NCI-H1436 (cell line): ENCODE measurements around the gene VAC14.

Source experiments
- DNase-seq: peaks from one replicate; lab custom pipeline; 2025; lab: John Stamatoyannopoulos, UW

VAC14 gene

GRCh38 chr16:70704586-70704985 is 96.4 kb downstream of the VAC14 start:
- no peak for DNase-seq

- no peak for DNase-seq
These were observed 97.0 kb downstream of the VAC14 start for GRCh38 chr16:70703835-70704381.

GRCh38 chr16:70703041-70703834 is 97.7 kb downstream of the VAC14 start:
- DNase-seq: no peak

- DNase-seq: no peak
These were observed 98.3 kb downstream of the VAC14 start for GRCh38 chr16:70702624-70703023.

- no peak for DNase-seq
These were observed 99.0 kb downstream of the VAC14 start for GRCh38 chr16:70701998-70702397.

- DNase-seq: no peak
These were observed 99.4 kb downstream of the VAC14 start for GRCh38 chr16:70701596-70701995.

- DNase-seq: no peak
These were observed 99.9 kb downstream of the VAC14 start for GRCh38 chr16:70701036-70701435.

GRCh38 chr16:70700101-70701020 is 100.6 kb downstream of the VAC14 start:
- DNase-seq: no peak

GRCh38 chr16:70699696-70700095 is 101.3 kb downstream of the VAC14 start:
- DNase-seq: no peak

GRCh38 chr16:70698901-70699300 is 102.1 kb downstream of the VAC14 start:
- DNase-seq: no peak

- DNase-seq: no peak
These were observed 103.3 kb downstream of the VAC14 start for GRCh38 chr16:70697594-70698170.

- no peak for DNase-seq
These were observed 103.9 kb downstream of the VAC14 start for GRCh38 chr16:70696952-70697593.

GRCh38 chr16:70696355-70696754 is 104.6 kb downstream of the VAC14 start:
- DNase-seq: no peak

GRCh38 chr16:70695331-70696070 is 105.5 kb downstream of the VAC14 start:
- no peak for DNase-seq

- DNase-seq: no peak
These were observed 106.1 kb downstream of the VAC14 start for GRCh38 chr16:70694868-70695218.

- DNase-seq: no peak
These were observed 106.7 kb downstream of the VAC14 start for GRCh38 chr16:70694088-70694867.

GRCh38 chr16:70692873-70693671 is 107.9 kb downstream of the VAC14 start:
- DNase-seq: no peak

- DNase-seq: no peak
These were observed 108.7 kb downstream of the VAC14 start for GRCh38 chr16:70692130-70692872.
